WTC11 (cell line): ENCODE data around the gene LRCH4. TPM values are rescaled to one million over a fixed set of nuclear protein-coding genes. Genes with fewer than 3 reads are reported as not detected.

ENCODE experiments used
- ATAC-seq: fragments of 200-7000 bp; cut with Tn5 transposase; 2 replicates; pipeline ENCODE4 v1.10.0; 2021; ENCODE audit warnings: mild to moderate bottlenecking, moderate library complexity
- CTCF ChIA-PET: fragments of 300-600 bp; sonication (Branson Sonifier 250); formaldehyde crosslinking; loops from one replicate; lab custom pipeline; 2021; ENCODE audit warnings: antibody characterized with exemption; lab: Charles Lee
- POLR2A ChIA-PET: fragments of 350-600 bp; sonication (Branson Sonifier 250); formaldehyde crosslinking; loops from one replicate; lab custom pipeline; 2021; ENCODE audit warnings: antibody characterized with exemption; lab: Charles Lee
- DNase-seq: peaks from one replicate; pipeline ENCODE4 v3.0.0; 2021; ENCODE audit warnings: low spot score
- H3K27ac Mint-ChIP-seq: 2 replicates; pipeline ENCODE4 v1.8.0; 2021; ENCODE audit warnings: mixed read lengths
- H3K27me3 Mint-ChIP-seq: 2 replicates; pipeline ENCODE4 v1.8.0; 2021; ENCODE audit warnings: low read depth, mild to moderate bottlenecking, moderate library complexity, mixed read lengths
- H3K36me3 Mint-ChIP-seq: 2 replicates; pipeline ENCODE4 v1.8.0; 2021; ENCODE audit warnings: mixed read lengths
- H3K4me1 Mint-ChIP-seq: 2 replicates; pipeline ENCODE4 v1.8.0; 2022; ENCODE audit warnings: mixed read lengths
- H3K4me3 Mint-ChIP-seq: 2 replicates; pipeline ENCODE4 v1.8.0; 2021; ENCODE audit warnings: mild to moderate bottlenecking, moderate library complexity, mixed read lengths
- H3K9me3 Mint-ChIP-seq: 2 replicates; pipeline ENCODE4 v1.8.0; 2021; ENCODE audit warnings: mixed read lengths
- CBFB ChIP-seq: sonication (generic); formaldehyde crosslinking; IDR thresholded peaks from 2 replicates; pipeline ENCODE4 v1.8.1; 2022; ENCODE audit warnings: mild to moderate bottlenecking, low read depth, missing genetic modification reagents
- CREM ChIP-seq: sonication (generic); formaldehyde crosslinking; IDR thresholded peaks from 2 replicates; pipeline ENCODE4 v1.8.1; 2022; ENCODE audit warnings: mild to moderate bottlenecking, missing genetic modification reagents, moderate library complexity
- ESRRA ChIP-seq: sonication (generic); formaldehyde crosslinking; IDR thresholded peaks from 2 replicates; pipeline ENCODE4 v1.8.1; 2022; ENCODE audit warnings: mild to moderate bottlenecking, missing genetic modification reagents, borderline replicate concordance
- GRHL2 ChIP-seq: fragments of 250-450 bp; sonication (Bioruptor Pico); IDR thresholded peaks from 2 replicates; pipeline ENCODE4 v1.8.0; 2022; ENCODE audit warnings: mild to moderate bottlenecking, moderate library complexity; ENCODE audit not compliant: insufficient replicate concordance, severe bottlenecking
- IRF2 ChIP-seq: sonication (generic); formaldehyde crosslinking; IDR thresholded peaks from 2 replicates; pipeline ENCODE4 v1.8.0; 2022; ENCODE audit warnings: low read depth, missing genetic modification reagents, borderline replicate concordance
- KAT7 ChIP-seq: sonication (generic); formaldehyde crosslinking; IDR thresholded peaks from 2 replicates; pipeline ENCODE4 v1.8.1; 2023; ENCODE audit warnings: missing genetic modification reagents, mild to moderate bottlenecking, borderline replicate concordance
- MYBL2 ChIP-seq: sonication (generic); formaldehyde crosslinking; IDR thresholded peaks from 2 replicates; pipeline ENCODE4 v1.8.1; 2023; ENCODE audit warnings: mild to moderate bottlenecking, moderate library complexity, missing genetic modification reagents
- NFATC4 ChIP-seq: fragments of 250-450 bp; sonication (Bioruptor Pico); IDR thresholded peaks from 2 replicates; pipeline ENCODE4 v1.9.0; 2021; ENCODE audit warnings: mild to moderate bottlenecking
- NR2C2 ChIP-seq: sonication (generic); formaldehyde crosslinking; IDR thresholded peaks from 2 replicates; pipeline ENCODE4 v1.8.0; 2022; ENCODE audit warnings: mild to moderate bottlenecking, missing genetic modification reagents
- RORB ChIP-seq: fragments of 250-450 bp; sonication (Bioruptor Pico); IDR thresholded peaks from 2 replicates; pipeline ENCODE4 v1.9.0; 2021; ENCODE audit warnings: mild to moderate bottlenecking
- SMAD4 ChIP-seq: sonication (generic); formaldehyde crosslinking; IDR thresholded peaks from 2 replicates; pipeline ENCODE4 v1.8.0; 2022; ENCODE audit warnings: mild to moderate bottlenecking, missing genetic modification reagents
- SOX15 ChIP-seq: fragments of 250-450 bp; sonication (Bioruptor Pico); IDR thresholded peaks from 2 replicates; pipeline ENCODE4 v1.9.0; 2021; ENCODE audit warnings: mild to moderate bottlenecking
- TEAD4 ChIP-seq: sonication (generic); formaldehyde crosslinking; IDR thresholded peaks from 2 replicates; pipeline ENCODE4 v1.8.0; 2022; ENCODE audit warnings: mild to moderate bottlenecking, missing genetic modification reagents
- total RNA-seq: library from RNA; stranded (reverse); gene quantifications from 3 replicates; pipeline ENCODE4 v1.2.3, GENCODE V29; 2021
- TF ChIP-seq, protein P1 (sequence below): fragments of 200-600 bp; IDR thresholded peaks from 2 replicates; pipeline ENCODE4 v1.8.0; 2022; ENCODE audit warnings: antibody characterized with exemption
- TF ChIP-seq, protein P2 (sequence below): sonication (generic); formaldehyde crosslinking; conservative IDR thresholded peaks from 2 replicates; pipeline ENCODE4 v1.8.1; 2022; ENCODE audit warnings: mild to moderate bottlenecking, missing genetic modification reagents
- TF ChIP-seq, protein P3 (sequence below): sonication (generic); formaldehyde crosslinking; IDR thresholded peaks from 2 replicates; pipeline ENCODE4 v1.8.1; 2023; ENCODE audit warnings: mild to moderate bottlenecking, missing genetic modification reagents, moderate library complexity
- TF ChIP-seq, protein P4 (sequence below): fragments of 250-450 bp; sonication (Bioruptor Pico); IDR thresholded peaks from 2 replicates; pipeline ENCODE4 v1.9.0; 2021; ENCODE audit warnings: moderate library complexity, mild to moderate bottlenecking, inconsistent platforms, borderline replicate concordance
- TF ChIP-seq, protein P5 (sequence below): fragments of 250-450 bp; sonication (Bioruptor Pico); IDR thresholded peaks from 2 replicates; pipeline ENCODE4 v1.8.0; 2021; ENCODE audit warnings: mild to moderate bottlenecking
- TF ChIP-seq, protein P6 (sequence below): sonication (generic); formaldehyde crosslinking; IDR thresholded peaks from 2 replicates; pipeline ENCODE4 v1.8.1; 2023; ENCODE audit warnings: mild to moderate bottlenecking, missing genetic modification reagents
- TF ChIP-seq, protein P7 (sequence below): sonication (generic); formaldehyde crosslinking; IDR thresholded peaks from 2 replicates; pipeline ENCODE4 v1.8.1; 2022; ENCODE audit warnings: mild to moderate bottlenecking, missing genetic modification reagents, moderate library complexity, borderline replicate concordance

LRCH4 gene
- total RNA-seq, 1 experiment from 2014 or later: 56.7 TPM

DNA sequence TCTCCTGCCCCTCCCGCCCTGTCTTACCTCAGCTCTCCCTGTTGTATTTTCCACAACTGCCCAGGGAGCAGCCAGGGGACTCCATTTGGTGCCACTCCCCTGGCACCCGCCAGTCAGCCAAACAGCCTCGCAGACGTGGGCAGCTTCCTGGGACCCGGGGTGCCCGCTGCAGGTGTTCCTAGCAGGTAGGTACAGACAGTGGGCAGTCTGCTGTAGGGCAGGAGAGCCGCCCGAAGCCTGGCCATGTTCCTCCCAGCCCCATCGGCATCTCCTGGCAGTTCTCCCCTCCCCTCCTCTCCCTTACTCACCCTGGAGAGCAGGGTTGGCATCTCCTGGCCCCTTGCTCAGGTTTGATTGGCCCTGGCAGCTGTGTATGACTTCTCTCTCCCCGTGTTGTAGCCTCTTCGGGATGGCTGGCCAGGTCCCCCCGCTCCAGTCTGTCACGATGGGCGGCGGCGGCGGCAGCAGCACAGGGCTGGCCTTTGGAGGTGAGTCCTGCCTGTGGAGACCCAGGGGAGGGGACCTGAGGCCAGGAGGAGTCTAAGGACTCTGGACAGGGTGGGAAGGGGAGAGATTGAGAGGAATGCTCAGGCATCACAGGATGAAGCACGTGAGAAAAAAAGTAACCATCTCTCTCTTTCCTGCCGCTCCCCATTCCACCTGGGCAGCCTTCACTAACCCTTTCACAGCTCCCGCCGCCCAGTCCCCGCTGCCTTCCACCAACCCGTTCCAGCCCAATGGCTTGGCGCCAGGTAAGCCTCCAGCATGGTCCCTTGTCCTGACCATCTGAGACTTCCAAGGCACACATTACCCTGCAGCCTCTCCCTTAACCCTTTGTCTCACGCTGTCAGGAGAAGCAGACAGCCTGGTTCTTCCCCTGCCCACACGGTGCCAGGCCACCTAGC lies 23.5 kb downstream of the LRCH4 start (continued):
- TF ChIP-seq, protein P1, sequence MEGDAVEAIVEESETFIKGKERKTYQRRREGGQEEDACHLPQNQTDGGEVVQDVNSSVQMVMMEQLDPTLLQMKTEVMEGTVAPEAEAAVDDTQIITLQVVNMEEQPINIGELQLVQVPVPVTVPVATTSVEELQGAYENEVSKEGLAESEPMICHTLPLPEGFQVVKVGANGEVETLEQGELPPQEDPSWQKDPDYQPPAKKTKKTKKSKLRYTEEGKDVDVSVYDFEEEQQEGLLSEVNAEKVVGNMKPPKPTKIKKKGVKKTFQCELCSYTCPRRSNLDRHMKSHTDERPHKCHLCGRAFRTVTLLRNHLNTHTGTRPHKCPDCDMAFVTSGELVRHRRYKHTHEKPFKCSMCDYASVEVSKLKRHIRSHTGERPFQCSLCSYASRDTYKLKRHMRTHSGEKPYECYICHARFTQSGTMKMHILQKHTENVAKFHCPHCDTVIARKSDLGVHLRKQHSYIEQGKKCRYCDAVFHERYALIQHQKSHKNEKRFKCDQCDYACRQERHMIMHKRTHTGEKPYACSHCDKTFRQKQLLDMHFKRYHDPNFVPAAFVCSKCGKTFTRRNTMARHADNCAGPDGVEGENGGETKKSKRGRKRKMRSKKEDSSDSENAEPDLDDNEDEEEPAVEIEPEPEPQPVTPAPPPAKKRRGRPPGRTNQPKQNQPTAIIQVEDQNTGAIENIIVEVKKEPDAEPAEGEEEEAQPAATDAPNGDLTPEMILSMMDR: no peak
- TF ChIP-seq RORB: no peak

DNA sequence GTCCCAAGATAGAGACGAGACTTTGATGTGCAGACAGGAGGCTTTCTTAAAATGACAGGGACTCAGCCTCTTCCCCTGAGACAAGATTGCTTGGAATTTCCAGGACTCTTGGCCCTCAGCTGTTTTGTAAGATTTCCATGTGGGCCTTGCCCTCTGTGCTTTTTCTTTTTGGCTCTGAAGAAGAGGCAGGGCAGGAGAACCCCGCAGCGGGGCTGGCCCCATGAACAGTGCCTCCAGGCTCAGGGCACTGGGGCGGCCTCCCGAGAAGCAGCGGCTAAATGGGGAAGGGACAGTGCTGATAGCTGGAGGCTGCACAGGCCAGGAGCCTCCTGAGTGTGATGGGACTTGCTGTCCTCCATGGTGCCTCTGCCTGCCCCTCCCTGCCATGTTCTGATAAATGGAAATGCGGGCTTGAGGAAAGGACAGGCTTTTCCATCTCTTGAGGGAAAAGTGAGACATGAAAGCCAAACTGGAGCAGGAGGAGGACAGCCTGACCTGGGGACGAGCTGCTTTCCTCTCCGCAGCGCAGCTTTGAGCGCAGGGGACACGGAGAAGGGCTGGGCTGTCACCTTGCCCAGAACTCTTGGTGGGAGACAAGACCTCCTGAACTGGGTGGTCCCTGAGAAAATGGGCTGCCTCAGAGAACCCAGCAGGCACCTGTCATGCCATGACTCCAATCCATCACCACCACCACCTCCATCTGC lies 24.3 kb downstream of the LRCH4 start:
- DNase-seq (no peak), ATAC-seq (no peak)
- POLR2A ChIA-PET: no interaction called here
- H3K4me3 Mint-ChIP-seq: no peak overlapping the region
- no peak for TF ChIP-seq SOX15 (CRISPR knock-in tag)
- no peak overlapping the region for H3K27ac Mint-ChIP-seq
- H3K9me3 Mint-ChIP-seq: no peaks in the 10 kb centered on the region
- peaks cover 4% of the 10 kb centered on the region for H3K4me1 Mint-ChIP-seq
- CTCF ChIA-PET: interaction anchor here (0.9 to 4.0 kb wide), 4 partner anchors 18 to 93 kb away, joined by 3 to 58 read pairs (median 3); no protein-coding TSS in a partner anchor
- H3K27me3 Mint-ChIP-seq: no peaks in the 10 kb centered on the region
- no peaks in the 10 kb centered on the region for H3K36me3 Mint-ChIP-seq

DNA sequence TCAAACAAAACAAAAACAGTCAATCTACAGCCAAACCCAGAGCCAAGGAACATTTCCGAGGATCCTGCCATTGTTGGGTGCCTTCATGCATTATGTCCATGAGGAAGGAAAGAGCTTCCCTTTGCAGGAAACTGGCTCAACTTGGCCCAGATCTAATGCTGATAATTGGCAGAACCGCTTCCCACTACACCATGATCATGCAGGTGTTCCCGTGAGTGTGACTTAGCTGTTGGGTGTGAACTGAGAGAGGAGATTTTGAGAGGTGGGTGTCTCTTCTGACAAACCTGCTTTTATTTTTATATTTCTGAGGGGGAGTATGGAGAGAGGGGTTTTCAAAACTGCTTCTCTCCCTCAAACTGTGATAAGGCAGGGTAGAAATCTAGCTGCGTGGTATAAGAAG lies 26.8 kb downstream of the LRCH4 start:
- Mint-ChIP-seq H3K36me3 (no peaks in the 10 kb centered on the region), H3K27ac (peak overlapping the region; percentile 33; the same call in 1 of the 2 replicates), H3K27me3 (no peaks in the 10 kb centered on the region), H3K9me3 (no peaks in the 10 kb centered on the region), H3K4me3 (no peak overlapping the region), H3K4me1 (no peaks in the 10 kb centered on the region)
- no peak for ATAC-seq
- DNase-seq: no peak
- ChIA-PET CTCF (interaction anchor here (0.5 to 4.0 kb wide), 45 partner anchors 10 to 1643 kb away, joined by 3 to 58 read pairs (median 7); partner anchors contain the start of genes ACHE, AGFG2, FBXO24 and LRCH4), POLR2A (interaction anchor here (0.5 to 0.7 kb wide), 3 partner anchors 53 to 1184 kb away, joined by 3 to 5 read pairs (median 4); no protein-coding TSS in a partner anchor)
- no peak for TF ChIP-seq ESRRA (CRISPR knock-in tag)
- TF ChIP-seq NFATC4 (CRISPR knock-in tag): no peak
- TF ChIP-seq TEAD4: no peak
- TF ChIP-seq, protein P2, sequence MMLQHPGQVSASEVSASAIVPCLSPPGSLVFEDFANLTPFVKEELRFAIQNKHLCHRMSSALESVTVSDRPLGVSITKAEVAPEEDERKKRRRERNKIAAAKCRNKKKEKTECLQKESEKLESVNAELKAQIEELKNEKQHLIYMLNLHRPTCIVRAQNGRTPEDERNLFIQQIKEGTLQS: no peak
- TF ChIP-seq, protein P3, sequence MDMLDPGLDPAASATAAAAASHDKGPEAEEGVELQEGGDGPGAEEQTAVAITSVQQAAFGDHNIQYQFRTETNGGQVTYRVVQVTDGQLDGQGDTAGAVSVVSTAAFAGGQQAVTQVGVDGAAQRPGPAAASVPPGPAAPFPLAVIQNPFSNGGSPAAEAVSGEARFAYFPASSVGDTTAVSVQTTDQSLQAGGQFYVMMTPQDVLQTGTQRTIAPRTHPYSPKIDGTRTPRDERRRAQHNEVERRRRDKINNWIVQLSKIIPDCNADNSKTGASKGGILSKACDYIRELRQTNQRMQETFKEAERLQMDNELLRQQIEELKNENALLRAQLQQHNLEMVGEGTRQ (CRISPR knock-in tag): no peak
- TF ChIP-seq, protein P4, sequence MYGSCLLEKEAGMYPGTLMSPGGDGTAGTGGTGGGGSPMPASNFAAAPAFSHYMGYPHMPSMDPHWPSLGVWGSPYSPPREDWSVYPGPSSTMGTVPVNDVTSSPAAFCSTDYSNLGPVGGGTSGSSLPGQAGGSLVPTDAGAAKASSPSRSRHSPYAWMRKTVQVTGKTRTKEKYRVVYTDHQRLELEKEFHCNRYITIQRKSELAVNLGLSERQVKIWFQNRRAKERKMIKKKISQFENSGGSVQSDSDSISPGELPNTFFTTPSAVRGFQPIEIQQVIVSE: no peak
- TF ChIP-seq, protein P5, sequence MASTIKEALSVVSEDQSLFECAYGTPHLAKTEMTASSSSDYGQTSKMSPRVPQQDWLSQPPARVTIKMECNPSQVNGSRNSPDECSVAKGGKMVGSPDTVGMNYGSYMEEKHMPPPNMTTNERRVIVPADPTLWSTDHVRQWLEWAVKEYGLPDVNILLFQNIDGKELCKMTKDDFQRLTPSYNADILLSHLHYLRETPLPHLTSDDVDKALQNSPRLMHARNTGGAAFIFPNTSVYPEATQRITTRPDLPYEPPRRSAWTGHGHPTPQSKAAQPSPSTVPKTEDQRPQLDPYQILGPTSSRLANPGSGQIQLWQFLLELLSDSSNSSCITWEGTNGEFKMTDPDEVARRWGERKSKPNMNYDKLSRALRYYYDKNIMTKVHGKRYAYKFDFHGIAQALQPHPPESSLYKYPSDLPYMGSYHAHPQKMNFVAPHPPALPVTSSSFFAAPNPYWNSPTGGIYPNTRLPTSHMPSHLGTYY: no peak
- TF ChIP-seq, protein P6, sequence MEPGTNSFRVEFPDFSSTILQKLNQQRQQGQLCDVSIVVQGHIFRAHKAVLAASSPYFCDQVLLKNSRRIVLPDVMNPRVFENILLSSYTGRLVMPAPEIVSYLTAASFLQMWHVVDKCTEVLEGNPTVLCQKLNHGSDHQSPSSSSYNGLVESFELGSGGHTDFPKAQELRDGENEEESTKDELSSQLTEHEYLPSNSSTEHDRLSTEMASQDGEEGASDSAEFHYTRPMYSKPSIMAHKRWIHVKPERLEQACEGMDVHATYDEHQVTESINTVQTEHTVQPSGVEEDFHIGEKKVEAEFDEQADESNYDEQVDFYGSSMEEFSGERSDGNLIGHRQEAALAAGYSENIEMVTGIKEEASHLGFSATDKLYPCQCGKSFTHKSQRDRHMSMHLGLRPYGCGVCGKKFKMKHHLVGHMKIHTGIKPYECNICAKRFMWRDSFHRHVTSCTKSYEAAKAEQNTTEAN (CRISPR knock-in tag): no peak
- no peak for TF ChIP-seq GRHL2
- no peak for TF ChIP-seq NR2C2
- no peak for TF ChIP-seq IRF2 (CRISPR knock-in tag)
- TF ChIP-seq KAT7: no peak
- TF ChIP-seq MYBL2 (CRISPR knock-in tag): no peak
- TF ChIP-seq CBFB (CRISPR knock-in tag): no peak
- TF ChIP-seq SMAD4 (CRISPR knock-in tag): no peak
- no peak for TF ChIP-seq CREM (CRISPR knock-in tag)
- TF ChIP-seq, protein P7, sequence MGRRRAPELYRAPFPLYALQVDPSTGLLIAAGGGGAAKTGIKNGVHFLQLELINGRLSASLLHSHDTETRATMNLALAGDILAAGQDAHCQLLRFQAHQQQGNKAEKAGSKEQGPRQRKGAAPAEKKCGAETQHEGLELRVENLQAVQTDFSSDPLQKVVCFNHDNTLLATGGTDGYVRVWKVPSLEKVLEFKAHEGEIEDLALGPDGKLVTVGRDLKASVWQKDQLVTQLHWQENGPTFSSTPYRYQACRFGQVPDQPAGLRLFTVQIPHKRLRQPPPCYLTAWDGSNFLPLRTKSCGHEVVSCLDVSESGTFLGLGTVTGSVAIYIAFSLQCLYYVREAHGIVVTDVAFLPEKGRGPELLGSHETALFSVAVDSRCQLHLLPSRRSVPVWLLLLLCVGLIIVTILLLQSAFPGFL (CRISPR knock-in tag): no peak
